Stimulated activated effector memory CD8-positive, alpha-beta T cell treated with anti-CD3 and anti-CD28 coated beads, Interleukin-12 subunit alpha, Interleukin-12 subunit beta, amount 100 ng/mL, for 72 hours (primary cell): Measurements from ENCODE around the gene SOD2.

Source experiments
- ATAC-seq: fragments of 150-1000 bp; cut with Tn5 transposase; 2 replicates; pipeline ENCODE4 v1.10.0; 2021
- DNase-seq, 2 donors: peaks; one replicate each; pipeline ENCODE4 v3.0.0; 2021 to 2022; ENCODE audit warnings: low spot score in 2 of 2
- H3K27ac Mint-ChIP-seq: one replicate; pipeline ENCODE4 v1.8.0; 2022; ENCODE audit warnings: mild to moderate bottlenecking, mixed read lengths
- H3K36me3 Mint-ChIP-seq: one replicate; pipeline ENCODE4 v1.8.0; 2022; ENCODE audit warnings: mild to moderate bottlenecking, mixed read lengths
- H3K4me1 Mint-ChIP-seq: one replicate; pipeline ENCODE4 v1.8.0; 2022; ENCODE audit warnings: mixed read lengths
- H3K4me3 Mint-ChIP-seq: one replicate; pipeline ENCODE4 v1.8.0; 2022; ENCODE audit warnings: mild to moderate bottlenecking, mixed read lengths
- H3K9me3 Mint-ChIP-seq: one replicate; pipeline ENCODE4 v1.8.0; 2022; ENCODE audit warnings: mixed read lengths

The SOD2 gene

DNA sequence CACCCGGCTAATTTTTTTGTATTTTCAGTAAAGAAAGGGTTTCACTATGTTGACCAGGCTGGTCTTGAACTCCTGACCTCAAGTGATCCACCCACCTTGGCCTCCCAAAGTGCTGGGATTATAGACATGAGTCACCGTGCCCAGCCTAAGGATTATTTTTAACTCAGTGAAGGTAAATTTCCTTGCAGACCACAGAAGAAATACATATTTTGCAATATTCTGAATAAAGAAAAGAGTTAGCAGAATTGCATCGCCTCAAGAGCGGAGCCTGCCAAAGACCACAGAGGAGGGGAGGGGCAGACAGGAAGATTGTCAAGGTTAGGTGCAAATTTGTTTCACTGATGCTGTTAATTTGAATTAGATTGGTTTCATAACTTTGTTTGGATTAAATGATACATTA is 47.4 kb downstream of the SOD2 start:
- Mint-ChIP-seq H3K9me3 (no peaks in the 10 kb centered on the region), H3K4me1 (peaks cover 10% of the 10 kb centered on the region), H3K27ac (no peak overlapping the region), H3K36me3 (no peaks in the 10 kb centered on the region), H3K4me3 (no peak overlapping the region)
- DNase-seq (no peak), ATAC-seq (no peak)
